OCI-LY1 (cell line): ENCODE data around the gene HBS1L.
A peak's percentile ranks its signal among the peaks of the same experiment; 100 is the strongest.

ENCODE experiments used
- EZH2 ChIP-seq: fragments of 200-600 bp; sonication (generic), shearing (Covaris generic); IDR thresholded peaks from 2 replicates; pipeline ENCODE4 v1.8.0; 2017; ENCODE audit warnings: borderline replicate concordance, mixed run types, mild to moderate bottlenecking, antibody characterized with exemption, low read length, moderate library complexity, mixed read lengths
- TF ChIP-seq, protein P1 (sequence below): fragments of 200-600 bp; sonication (generic), shearing (Covaris generic); IDR thresholded peaks from 2 replicates; pipeline ENCODE4 v1.5.1; 2017; ENCODE audit warnings: mild to moderate bottlenecking, antibody characterized with exemption, low read length, moderate library complexity, mixed read lengths

DNA sequence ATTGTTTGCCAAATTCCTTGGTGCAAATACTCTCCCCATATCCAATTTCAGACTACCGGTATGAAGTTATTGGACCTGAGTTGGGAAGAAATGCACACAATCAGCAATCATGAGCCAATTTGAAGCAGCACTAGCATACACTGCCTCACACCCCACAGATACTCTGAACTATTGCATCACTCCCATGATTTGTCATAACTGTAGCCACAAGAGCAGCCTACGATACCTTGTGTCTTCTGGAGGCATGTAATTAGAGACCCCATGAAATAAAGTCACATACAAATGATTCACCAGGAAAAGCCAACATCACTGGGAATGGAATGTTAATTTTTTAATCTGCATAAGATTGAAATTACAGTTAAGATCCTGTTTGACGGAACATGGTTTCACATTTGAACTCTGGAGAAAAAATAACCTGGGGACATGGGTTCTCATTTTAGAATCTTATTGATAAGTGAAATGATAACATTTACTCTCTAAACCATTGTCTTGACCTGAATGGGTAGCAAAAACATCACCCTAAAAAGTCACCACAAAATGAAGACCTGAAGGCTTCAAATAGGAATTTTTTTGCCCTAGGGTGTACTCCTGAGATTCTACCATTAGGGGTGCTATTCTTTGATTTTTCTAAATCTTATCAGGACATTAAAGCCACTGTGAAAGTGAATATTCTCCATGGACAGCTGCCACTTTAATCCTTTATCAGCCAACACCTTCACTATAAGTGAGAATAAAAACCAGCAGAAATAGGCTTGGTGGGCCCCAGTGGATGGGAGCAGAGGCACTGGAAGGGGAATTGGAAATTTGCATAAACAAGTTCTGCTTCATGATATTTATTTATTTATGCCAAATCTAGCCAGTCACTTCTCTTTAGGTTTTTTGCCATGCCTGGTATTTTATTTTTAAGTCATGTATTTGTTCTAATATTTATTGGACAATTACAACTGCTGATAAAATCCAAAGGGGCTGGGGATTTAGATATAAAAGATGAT, 34.5 kb upstream of the HBS1L start:
- no peak for TF ChIP-seq EZH2
- TF ChIP-seq, protein P1, sequence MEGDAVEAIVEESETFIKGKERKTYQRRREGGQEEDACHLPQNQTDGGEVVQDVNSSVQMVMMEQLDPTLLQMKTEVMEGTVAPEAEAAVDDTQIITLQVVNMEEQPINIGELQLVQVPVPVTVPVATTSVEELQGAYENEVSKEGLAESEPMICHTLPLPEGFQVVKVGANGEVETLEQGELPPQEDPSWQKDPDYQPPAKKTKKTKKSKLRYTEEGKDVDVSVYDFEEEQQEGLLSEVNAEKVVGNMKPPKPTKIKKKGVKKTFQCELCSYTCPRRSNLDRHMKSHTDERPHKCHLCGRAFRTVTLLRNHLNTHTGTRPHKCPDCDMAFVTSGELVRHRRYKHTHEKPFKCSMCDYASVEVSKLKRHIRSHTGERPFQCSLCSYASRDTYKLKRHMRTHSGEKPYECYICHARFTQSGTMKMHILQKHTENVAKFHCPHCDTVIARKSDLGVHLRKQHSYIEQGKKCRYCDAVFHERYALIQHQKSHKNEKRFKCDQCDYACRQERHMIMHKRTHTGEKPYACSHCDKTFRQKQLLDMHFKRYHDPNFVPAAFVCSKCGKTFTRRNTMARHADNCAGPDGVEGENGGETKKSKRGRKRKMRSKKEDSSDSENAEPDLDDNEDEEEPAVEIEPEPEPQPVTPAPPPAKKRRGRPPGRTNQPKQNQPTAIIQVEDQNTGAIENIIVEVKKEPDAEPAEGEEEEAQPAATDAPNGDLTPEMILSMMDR, result peak; percentile 59
